HG03521 (cell line): ENCODE measurements around the gene TUT4.

Source experiments
- ATAC-seq: cut with Tn5 transposase; IDR thresholded peaks from one replicate; pipeline ENCODE4 v1.9.1; 2021; ENCODE audit warnings: mild to moderate bottlenecking, moderate library complexity; ENCODE audit not compliant: unreplicated experiment

TUT4 gene

DNA sequence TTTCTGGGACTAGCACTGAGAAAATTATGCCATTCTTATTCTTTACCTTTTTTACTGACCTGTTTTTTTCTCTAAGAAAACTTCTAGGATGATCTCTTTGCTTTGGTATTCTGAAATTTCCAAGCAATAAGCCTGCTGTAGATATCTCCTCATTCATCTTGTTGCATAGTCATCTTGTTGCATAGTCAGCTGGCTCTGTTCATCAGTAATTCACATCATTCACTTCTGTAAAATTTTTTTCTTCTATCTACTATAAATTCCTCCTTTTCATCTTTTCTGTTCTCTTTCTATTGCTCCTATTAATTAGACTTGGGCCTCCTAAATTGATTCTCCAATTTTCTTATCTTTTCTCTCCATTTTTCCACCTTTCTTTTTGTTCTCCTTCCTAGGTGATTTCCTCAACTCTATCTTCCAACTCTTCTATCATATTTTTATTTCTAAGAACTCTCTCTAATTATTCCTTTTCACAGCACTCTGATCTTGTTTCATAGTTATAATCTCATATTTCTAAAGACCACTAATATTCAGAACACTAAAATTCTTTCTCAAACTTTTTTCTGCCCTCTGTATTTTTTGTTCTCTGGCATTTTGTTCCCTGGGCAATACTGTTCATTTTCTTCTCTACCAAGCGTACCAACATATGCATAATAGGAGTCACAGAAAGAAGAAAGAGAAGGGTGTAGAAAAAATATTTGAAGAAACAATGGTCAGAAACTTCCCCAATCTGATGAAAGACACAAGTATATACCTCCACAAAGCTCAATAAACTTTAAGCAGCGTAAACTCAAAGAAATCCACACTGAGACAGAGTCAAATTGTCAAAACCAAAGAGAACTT, 17.7 kb downstream of the TUT4 start:
- no peak for ATAC-seq

DNA sequence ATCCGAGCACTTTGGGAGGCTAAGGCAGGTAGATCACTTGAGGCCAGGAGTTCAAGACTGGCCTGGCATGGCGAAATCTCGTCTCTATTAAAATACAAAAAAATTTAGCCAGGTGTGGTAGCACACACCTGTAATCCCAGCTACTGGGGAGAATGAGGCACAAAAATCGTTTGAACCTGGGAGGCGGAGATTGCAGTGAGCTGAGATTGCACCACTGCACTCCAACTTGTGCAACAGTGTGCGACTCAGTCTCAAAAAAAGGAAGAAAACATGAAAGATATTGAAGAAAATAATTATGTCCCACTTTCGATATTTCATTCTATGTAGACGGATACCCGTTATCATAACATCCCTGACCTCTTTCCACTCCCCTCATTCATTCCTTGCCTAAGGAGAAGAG, 19.2 kb downstream of the TUT4 start:
- ATAC-seq = no peak

DNA sequence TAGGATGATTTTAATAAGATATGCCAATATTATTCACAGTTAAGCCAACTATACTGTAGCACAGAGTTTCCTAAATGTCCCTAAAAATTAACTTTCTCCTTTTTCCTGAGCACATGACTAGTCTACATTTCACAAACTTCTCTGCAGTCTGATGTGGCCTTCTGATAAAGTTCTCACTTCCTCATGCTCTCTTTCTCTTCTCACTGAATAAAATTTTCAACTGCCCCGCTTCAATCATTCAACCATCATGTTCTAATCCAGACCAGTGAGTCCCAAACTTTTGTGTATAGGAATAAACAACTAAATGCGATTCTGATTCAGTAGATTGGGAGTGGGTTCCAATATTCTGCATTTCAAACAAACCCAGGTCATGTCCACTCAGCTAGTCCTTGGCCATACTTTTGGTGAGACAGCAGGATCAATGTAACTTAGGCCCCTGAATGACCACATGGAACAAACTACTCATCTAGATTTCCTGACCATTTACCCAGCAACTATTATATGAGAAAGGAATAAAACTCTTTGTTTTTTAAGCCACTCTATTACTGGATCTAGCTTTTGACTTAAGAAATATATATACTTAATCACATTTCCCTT, 20.1 kb downstream of the TUT4 start:
- no peak for ATAC-seq

DNA sequence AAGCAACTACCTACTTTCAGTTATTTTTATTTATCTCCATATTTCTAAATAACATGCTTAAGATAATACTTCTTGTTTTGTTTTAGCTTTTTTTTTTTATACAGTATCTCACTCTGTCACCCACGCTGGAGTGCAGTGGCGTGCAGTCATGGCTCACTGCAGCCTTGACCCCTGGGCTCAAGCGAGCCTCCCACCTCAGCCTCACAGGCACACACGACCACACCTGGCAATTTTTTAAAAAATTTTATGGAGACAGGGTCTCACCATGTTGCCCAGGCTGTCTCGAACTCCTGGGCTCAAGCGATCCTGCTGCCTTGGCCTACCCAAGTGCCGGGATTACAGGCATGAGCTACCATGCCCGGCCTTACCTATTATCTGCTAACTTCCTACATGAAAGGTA, 20.6 kb downstream of the TUT4 start:
- ATAC-seq = no peak

DNA sequence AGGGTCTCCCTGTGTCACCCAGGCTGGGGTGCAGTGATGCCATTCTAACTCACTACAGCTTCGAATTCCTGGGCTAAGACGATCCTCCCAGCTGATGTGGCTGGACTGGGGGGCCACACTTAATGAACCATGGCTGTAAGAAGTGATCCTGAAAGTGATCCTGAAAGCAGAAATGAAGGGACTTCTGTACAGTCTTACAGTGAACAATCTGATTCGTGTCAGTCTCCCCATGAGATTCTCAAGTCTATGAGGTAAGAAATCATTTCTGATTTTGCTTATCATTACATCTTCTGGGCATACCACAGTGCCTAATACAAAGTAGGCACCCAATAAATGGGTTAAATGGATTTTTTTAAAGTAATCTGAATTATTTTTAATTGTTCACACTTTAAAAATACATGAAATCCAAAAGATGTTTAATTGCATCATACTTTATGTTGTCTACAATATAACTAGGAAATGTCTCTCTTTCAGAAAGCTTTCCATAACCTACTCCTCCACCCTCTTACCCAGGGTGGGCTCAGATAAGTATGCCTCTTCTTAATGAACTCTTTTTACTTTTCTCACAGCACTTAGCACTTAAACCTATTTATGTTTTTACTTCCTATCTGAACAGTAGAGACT, 21.5 kb downstream of the TUT4 start:
- no peak for ATAC-seq

DNA sequence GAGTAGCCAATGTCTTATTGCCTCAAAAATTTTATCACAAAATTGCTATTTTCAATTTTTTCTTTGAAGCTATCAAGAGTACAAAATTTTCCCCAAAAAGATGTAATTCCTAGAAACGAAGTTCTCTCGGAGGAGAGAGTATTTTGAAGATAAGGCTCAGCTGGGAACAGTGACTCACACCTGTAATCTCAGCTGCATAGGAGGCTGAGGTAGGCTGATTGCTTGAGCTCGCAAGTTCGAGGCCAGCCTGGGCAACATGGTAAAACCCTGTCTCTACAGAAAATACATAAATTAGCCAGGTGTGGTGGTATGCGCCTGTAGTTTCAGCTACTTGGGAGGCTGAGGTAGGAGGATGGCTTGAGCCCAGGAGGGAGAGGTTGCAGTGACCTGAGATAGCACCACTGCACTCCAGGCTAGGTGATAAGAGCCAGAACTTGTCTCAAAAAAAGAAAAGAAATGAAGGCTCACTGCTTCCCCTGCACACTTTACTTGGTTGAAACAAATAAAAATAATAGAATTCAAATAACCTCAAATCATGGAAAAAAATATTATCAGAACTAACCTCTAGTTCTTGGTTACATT, 22.2 kb downstream of the TUT4 start:
- ATAC-seq = no peak

DNA sequence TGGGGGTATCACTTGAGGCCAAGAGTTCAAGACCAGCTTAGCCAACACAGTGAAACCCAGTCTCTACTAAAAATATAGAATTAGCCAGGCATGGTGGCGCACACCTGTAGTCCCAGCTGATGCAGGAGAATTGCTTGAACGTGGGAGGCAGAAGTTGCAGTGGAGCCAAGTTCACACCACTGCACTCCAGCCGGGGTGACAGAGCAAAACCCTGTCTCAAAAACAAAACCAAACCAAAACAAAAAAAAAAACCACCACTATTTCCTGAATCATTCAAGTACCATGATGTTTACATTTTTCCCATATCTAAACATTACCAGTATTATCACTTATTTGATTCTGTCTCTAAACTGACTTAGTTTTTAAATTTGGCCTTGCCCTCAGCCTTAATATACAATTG, 29.5 kb downstream of the TUT4 start:
- no peak for ATAC-seq

DNA sequence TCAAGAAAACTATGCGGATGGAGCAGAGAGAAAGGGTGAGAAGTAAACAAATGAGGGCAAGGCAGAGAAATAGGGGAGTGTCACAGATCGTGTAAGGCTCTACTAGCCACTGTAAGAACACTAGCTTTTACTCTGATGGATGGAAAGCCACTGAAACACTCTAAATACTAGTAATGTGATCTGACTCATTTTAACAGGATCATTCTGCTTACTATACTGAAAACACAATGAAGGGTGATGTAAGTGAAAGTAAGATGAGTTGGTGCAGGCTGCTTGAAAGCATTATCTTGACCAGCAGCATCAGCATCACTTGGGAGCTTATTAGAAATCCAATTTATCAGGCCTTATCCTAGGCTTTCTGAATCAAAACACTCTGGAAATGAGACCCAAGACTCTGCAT, 32.7 kb downstream of the TUT4 start:
- ATAC-seq = no peak

DNA sequence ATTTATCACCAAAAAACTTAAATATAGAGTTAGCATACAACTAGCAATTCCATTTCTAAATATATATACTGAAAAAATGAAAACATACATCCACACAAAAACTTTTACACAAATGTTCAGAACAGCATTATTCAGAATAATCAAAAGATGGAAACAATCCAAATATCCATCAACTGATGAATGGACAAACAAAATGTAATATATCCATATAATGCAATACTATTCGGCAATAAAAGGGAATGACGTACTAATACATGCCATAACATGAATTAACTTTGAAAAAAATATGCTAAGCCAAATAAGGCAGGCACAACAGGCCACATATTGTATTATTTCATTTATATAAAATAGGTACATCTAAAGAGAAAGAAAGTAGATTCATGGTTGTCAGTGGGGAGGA, 33.9 kb downstream of the TUT4 start:
- no peak for ATAC-seq

DNA sequence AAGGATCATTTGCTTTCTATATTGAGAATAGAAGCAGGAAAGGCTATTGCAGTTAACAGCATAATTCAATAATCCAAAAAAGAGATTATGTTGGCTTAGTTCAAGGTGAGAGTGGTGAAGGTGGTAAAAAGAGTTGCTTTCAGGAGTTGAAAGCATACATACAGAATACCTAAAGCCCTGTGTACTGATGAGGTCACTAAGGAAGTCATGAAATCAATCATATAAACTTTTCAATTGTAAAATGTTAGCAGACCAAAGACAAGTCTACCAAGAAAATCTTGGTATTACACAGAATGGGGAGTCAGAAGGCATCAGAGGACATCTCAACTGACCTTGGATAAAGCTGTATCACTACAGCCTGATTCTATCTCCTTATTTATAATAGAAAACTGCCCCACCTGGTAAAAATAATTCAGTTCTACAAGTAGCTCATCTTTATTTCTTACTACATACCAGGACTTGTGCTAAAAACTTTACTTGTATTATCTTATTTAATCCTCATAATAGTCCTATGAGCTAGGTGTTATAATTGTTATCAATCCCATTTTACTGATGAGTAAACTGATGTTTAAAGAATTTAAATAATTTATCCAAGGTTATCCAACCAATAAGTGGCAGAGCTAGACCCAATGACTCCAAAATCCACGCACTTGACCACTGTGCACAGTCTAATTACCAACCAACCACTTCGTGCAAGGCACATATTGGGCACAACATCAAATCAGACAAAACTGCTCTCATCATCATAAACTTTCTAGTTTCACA, 40.9 kb downstream of the TUT4 start:
- ATAC-seq = no peak

DNA sequence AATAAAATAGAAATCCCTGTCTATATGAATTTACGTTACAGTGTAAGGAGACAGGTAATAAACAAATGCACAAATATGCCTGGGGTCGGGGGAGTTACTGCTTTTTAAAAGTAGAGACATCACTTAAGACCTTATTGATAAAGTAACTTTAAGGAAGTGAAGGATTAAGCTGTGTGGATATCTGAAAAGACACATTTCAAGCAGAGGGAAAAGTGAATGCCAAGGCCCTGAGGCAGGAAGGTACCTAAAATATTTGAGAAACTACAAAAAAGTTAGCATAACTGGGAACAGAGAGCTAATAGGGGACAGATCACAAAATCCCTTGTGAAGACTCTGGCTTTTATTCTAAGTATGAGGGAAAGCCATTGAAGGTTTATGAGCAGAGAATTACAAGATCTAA, 41.5 kb downstream of the TUT4 start:
- ATAC-seq = no peak

DNA sequence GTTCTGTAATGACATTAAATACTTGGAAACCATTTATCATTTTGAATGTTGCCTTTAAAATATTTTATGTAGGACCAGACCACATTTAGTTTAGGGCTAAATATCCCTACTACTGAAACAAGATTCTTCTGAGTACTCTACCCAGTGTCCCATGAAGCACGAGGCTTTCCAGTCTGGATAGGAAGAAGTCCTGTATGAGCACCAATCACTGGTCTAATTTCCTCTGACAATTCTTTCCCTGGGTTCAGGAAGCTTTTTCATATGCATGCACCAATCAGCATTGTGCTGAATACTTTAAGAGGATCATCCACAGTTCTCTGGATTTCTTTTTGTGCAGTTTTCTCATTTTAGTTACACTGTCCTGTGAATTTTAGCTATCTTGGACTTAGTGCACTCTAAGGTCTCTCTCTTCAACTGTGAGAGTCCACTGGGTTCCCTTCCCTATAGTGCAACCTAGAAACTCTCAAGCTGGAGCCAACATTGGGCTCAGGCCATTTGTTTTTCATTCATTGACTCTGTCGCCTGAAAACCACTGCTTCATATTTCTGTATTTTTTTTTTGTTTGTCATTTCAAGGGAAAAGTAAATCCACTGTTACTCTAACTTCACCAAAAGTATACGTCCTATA, 45.9 kb downstream of the TUT4 start:
- ATAC-seq = no peak

DNA sequence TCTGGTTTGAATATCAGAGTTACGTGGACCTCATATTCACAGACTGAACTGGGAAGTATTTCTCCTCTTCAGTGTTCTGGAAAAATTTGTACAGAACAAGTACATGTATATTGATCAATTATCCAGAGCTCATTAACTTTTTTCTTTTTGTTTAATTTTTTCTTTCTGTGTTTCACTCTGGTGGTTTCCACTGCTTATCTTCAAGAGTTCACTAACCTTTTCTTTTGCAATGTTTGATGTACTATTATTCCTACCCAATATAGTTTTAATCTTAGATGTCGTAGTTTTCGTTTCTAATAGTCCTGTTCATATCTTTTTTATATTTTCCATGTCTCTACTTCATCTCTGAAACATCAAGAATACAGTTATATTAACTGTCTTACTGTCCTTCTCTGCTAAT, 46.5 kb downstream of the TUT4 start:
- ATAC-seq = no peak

DNA sequence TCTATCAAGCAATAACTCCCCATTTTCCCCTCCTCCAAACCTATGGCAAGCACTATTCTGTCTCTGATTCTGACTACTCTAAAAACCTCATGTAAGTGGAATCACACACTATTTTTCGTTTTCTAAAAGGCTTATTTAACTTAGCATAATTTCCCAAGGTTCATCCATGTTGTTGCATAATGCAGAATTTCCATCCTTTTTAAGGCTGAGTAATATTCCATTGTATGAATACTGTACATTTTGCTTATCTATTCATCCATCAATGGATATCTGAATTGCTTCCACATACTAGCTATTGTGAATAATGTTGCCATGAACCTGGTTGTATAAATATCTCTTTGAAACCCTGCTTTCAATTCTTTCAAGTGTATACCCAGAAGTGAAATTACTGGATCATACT, 48.2 kb downstream of the TUT4 start:
- no peak for ATAC-seq

DNA sequence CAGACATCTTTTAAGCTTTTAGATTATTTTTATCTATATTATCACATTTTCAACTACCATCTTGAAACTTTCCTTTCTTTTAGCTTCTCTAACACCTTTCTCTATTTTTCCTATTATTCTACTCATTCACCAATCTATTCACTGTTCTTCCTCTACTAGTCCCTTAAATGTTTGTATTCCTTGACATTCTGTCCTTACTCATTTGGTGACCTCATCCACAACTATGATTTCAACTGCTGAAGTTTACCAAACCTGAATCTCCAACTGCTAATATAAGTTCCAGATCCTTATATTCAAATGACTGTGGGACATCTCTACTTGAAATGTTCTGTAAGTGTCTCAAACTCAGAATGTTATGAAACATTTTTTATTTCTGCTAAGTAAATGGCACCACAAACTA, 49.2 kb downstream of the TUT4 start:
- ATAC-seq = no peak

DNA sequence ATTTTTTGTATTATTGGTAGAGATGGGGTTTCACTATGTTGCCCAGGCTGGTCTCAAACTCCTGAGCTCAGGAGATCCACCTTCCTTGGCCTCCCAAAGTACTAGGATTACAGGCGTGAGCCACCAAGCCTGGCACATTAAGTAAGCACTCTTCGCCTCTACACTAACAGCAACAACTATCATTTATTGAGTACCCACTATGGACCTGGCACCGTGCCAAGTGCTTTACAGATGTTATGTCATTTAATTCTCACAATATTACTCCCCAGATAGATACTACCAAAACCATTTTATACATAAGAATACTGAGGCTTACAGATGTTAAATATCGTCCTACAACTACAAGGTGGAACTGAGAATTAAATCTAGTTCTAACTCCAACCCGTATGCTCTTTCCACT, 50.1 kb downstream of the TUT4 start:
- ATAC-seq = no peak

DNA sequence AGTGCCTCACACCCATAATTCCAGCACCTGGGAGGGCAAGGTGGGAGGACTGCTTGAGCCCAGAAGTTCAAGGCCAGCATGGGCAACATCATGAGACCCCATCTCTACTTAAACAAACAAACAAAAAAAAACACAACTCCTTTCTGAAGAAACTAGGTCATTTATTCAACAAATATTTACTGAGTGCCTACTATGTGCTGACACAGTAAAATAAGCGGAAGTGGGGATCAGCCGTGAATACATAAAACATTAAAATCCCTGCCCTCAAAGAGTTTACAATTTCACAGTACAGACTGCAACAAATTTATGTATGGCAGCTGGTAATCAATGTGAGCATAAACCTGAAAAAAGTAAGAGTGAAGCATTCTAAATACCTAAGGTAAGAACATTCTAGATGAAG, 65.3 kb downstream of the TUT4 start:
- ATAC-seq = no peak

DNA sequence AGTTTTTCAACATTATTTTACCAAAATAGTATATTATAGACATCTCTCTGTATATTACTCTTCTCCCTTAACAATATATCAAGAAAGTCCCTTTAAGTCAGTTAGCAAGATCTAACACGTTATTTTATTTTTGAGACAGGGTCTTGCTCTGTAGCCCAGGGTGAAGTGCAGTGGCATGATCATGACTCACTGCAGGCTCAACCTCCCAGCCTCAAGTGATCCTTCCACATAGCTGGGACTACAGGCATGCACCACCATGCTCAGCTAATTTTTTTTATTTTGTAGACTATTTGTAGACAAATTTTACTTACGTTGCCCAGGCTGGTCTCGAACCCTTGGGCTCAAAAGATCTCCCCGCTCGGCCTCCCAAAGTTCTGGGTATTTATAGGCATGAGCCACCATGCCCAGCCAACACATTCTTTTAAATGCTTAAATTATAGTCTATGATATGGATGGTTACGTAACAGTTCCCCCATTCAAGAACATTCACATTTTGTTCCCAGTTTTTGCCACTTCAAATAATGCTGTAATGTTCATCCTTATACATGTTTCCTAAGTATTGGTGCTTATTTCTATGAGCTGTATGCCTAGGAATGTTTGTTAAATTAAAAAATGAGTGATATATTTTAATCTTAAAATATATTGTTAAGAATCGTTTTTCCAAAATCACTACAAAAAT, 70.4 kb downstream of the TUT4 start:
- ATAC-seq = no peak

DNA sequence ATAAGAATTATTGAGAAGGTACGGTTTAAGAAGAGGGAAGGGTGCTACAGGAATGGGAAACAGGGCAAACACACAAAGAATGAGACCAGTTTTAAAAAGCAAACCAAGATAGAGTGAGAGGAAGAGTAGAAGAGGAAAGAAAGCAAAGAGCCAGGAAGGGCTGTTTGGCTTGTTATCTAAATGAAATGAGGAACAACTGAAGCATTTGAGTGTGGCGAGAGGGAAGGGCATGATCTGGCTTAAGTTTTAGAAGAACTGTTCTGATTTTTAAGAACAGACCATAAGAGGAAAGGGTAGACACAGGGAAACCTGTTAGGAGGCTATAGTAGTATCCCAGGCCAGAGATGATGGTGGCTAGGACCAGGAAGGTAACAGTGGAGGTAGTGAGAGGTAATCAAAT, 73.8 kb downstream of the TUT4 start:
- ATAC-seq = no peak

DNA sequence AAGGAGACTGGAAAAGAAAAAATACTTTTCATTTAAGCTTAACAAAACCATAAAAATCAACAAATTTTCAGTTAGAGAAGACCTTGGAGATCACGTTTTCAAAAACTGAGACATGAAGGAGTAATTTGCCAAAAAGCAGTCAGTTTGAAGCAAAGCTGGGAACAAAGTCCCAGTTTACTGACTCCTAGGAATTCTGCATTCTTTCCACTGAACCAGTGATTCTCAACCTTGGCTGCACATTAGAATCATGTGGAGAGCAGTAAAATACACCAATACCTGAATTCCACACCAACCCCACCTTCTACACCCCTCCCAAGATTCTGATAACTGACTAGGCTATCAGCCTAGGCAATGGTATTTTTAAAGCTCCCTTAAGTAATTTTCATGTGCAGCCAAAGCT, 75.0 kb downstream of the TUT4 start:
- ATAC-seq = no peak
